HAP-1 (cell line): ENCODE measurements around the gene ATXN2L.
"Not testable (repeated sequence)": the region's sequence is repeated elsewhere in the genome, so short reads cannot be mapped to it uniquely, and the experiment has no call there.

ENCODE experiments used
- DNase-seq, 2 experiments: peaks; one replicate each; pipeline ENCODE4 v3.0.0-alpha.2; 2016 to 2020; ENCODE audit warnings: low spot score in 2 of 2
- H3K27me3 ChIP-seq: fragments of 250-450 bp; sonication (Bioruptor Pico); 2 replicates; pipeline ENCODE4 v1.5.1; 2020; ENCODE audit warnings: low read depth, mild to moderate bottlenecking, moderate library complexity
- H3K36me3 ChIP-seq: fragments of 250-450 bp; sonication (Bioruptor Pico); replicated peaks from 2 replicates; pipeline ENCODE4 v1.5.1; 2020; ENCODE audit warnings: mild to moderate bottlenecking
- H3K4me1 ChIP-seq: fragments of 250-450 bp; sonication (Bioruptor Pico); 2 replicates; pipeline ENCODE4 v1.5.1; 2020; ENCODE audit warnings: mild to moderate bottlenecking
- H3K4me3 ChIP-seq: fragments of 250-450 bp; sonication (Bioruptor Pico); 2 replicates; pipeline ENCODE4 v1.5.1; 2020; ENCODE audit warnings: mild to moderate bottlenecking, moderate library complexity
- H3K9me3 ChIP-seq: fragments of 250-450 bp; sonication (Bioruptor Pico); 2 replicates; pipeline ENCODE4 v1.5.1; 2020; ENCODE audit warnings: mild to moderate bottlenecking, moderate library complexity
- in situ Hi-C: fragments of 300-500 bp; cut with MboI; formaldehyde crosslinking; loops from 3 replicates; pipeline ENCODE4 v1.14.3; 2020; ENCODE audit warnings: low sequenced_read_pairs, inconsistent platforms, mixed read lengths

Gene ATXN2L, protein sequence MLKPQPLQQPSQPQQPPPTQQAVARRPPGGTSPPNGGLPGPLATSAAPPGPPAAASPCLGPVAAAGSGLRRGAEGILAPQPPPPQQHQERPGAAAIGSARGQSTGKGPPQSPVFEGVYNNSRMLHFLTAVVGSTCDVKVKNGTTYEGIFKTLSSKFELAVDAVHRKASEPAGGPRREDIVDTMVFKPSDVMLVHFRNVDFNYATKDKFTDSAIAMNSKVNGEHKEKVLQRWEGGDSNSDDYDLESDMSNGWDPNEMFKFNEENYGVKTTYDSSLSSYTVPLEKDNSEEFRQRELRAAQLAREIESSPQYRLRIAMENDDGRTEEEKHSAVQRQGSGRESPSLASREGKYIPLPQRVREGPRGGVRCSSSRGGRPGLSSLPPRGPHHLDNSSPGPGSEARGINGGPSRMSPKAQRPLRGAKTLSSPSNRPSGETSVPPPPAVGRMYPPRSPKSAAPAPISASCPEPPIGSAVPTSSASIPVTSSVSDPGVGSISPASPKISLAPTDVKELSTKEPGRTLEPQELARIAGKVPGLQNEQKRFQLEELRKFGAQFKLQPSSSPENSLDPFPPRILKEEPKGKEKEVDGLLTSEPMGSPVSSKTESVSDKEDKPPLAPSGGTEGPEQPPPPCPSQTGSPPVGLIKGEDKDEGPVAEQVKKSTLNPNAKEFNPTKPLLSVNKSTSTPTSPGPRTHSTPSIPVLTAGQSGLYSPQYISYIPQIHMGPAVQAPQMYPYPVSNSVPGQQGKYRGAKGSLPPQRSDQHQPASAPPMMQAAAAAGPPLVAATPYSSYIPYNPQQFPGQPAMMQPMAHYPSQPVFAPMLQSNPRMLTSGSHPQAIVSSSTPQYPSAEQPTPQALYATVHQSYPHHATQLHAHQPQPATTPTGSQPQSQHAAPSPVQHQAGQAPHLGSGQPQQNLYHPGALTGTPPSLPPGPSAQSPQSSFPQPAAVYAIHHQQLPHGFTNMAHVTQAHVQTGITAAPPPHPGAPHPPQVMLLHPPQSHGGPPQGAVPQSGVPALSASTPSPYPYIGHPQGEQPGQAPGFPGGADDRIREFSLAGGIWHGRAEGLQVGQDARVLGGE

DNA sequence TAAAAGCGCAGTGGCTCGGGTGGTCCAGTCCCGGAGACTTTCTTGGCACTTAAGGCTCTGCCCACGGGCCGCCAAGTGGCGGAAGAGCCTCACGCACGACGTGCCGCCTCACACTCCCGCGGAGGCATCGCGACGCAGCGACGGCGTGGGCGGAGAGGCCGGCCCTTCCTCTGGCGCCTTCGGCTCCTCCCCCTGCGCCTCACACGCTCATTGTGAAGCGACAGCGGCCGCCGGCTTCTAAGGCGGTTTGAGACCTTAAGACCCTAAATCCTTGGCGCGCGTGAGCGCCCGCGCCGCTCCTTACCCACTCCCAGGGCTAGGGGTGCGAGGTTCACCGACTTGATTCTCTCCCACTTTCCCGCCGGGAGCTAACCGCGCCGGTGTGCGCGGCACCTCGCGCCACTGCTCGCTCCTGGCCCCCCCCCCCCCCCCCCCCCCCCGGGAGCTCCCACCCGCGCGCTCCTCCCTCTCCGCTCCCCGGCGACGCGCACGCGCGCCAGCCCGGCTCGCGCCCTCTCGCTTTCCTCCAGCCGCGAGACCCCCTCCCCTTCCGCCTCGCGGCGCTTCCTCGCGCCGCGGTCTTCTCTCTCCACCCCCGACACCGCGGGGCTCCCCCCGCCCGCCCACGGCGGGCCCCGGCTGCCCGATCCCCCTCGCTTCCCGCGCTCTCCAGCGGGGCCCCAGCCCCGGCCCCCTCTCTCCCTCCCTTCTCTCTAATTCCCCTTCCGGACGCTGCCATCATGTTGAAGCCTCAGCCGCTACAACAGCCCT, at the start of gene ATXN2L:
Gene ATXN2L, plus strand, starts transcription at position 480 of the 771 bp plus-strand sequence. Its CDS starts 261 bp downstream, at position 741.
- peak within 1 kb of the TSS; percentile 91 for H3K4me3 ChIP-seq
- peak; percentile 88 to 95 for DNase-seq
- H3K4me1 ChIP-seq = peaks cover 11% of the 10 kb centered on the region
- peaks cover 49% of the 10 kb centered on the region for H3K36me3 ChIP-seq
- in situ Hi-C loops = loop anchor here (25.0 kb wide), 2 partner anchors 335 to 510 kb away; partner anchors contain the start of genes APOBR and CLN3
- H3K9me3 ChIP-seq = no peaks in the 10 kb centered on the region
- H3K27me3 ChIP-seq = no peaks in the 10 kb centered on the region

DNA sequence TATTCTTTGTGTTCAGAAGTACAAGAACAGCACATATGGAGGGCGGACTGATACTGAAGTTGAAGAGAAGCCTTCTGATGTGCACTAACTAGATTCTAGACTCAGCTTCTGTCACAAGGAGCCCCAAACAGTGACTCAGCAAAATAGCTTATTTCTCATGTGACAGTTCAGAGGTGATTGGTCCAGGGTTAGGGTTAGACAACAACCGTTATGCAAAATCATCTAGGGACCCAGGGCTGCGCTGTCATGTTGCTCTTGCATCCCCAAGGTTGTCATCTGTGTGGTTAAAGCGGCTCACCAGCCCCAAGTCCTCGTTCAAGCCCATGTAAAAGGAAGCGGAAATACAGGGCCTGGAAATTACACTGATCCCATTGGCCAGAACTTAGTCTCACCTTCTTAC, 41.1 kb upstream of the ATXN2L start:
- H3K36me3 ChIP-seq, H3K9me3 ChIP-seq, H3K4me1 ChIP-seq, in situ Hi-C loops, H3K4me3 ChIP-seq, H3K27me3 ChIP-seq, DNase-seq: not testable (repeated sequence)

DNA sequence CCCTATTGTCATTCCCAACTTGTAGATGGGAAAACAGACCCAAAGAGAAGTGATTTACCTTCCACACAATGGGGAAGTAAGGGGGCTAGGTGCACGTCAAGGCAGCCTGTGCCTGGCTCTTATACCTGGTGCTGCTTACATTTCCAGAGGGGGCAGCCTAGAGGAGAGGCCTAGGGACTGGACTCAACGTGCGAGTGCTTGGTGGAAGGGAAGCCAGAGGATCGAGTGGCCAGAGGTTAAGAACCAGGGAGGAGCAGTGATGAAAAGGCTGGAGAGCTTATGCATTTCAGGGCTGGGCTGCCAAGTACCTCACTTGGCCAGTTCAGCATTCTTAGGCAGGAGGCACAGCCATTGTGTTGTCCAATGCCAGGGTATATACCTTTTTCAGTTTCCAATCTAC, 40.4 kb upstream of the ATXN2L start:
- H3K9me3 ChIP-seq, H3K27me3 ChIP-seq, H3K4me1 ChIP-seq, in situ Hi-C loops, H3K36me3 ChIP-seq, H3K4me3 ChIP-seq, DNase-seq: not testable (repeated sequence)

DNA sequence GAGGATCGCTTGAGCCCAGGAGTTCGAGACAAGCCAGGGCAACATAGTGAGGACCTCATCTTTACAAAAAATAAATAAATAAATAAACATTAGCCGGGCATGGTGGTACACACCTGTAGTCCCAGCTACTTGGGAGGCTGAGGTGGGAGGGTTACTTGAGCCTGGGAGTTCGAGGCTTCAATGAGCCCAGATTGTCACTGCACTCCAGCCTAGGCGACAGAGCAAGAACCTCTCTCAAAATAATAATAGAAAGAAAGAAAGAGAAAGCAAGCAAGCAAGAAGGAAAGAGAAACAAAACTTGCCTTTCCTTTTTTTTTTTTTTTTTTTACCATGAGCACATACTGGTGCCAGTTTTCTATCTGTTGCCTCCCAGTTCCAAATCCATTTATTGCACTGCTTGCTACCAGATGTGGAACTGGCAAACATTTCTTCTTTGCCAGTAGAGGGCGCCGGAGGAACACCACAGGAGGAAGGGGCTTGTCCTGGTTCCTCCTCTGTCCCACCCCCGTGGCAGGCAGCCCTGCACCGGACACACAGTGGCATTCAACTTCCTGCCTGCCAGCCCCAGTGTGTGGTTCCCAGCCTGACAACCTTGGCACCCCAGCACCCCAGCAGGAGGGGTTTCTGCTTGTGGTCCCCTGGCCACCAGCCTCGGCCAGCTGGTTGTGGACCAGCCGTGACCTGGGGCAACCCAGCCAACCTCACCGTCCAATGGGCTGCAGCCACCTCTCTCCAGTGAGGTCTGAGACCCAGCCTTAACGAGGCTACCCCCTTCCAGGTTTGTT, 20.4 kb upstream of the ATXN2L start:
- H3K4me3 ChIP-seq, H3K4me1 ChIP-seq, H3K9me3 ChIP-seq, H3K36me3 ChIP-seq, H3K27me3 ChIP-seq: not testable (repeated sequence)
- peak in 1 of 2 experiments; percentile 4 for DNase-seq
- in situ Hi-C loops = loop anchor here (25.0 kb wide), 2 partner anchors 315 to 490 kb away; partner anchors contain the start of genes APOBR and CLN3

DNA sequence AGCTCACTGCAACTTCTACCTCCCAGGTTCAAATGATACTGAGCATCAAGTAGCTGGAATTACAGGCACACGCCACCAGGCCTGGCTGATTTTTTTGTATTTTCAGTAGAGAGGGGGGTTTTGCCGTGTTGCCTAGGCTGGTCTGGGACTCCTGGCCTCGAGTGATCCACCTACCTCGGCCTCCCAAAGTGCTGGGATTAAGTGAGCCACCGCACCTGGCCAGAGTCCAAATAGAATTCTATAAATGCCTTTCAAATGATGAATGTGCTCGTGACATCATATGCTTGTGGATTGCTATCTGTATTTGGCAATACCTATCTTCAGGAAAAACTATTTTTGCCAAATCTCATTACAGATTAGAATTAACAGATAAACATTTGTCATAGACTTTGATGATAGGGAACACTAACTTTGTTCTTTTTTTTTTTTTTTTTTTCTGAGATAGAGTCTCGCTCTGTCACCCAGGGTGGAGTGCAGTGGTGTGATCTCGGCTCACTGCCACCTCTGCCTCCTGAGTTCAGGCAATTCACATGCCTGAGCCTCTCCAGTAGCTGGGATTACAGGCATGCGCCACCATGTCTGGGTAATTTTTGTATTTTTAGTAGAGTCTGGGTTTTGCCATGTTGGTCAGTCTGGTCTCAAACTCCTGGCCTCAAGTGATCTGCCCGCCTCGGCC, 15.2 kb upstream of the ATXN2L start:
- H3K9me3 ChIP-seq, H3K4me3 ChIP-seq, H3K36me3 ChIP-seq, H3K27me3 ChIP-seq, DNase-seq, H3K4me1 ChIP-seq: not testable (repeated sequence)
- in situ Hi-C loops = loop anchor here (25.0 kb wide), 2 partner anchors 320 to 495 kb away; partner anchors contain the start of genes APOBR and CLN3

DNA sequence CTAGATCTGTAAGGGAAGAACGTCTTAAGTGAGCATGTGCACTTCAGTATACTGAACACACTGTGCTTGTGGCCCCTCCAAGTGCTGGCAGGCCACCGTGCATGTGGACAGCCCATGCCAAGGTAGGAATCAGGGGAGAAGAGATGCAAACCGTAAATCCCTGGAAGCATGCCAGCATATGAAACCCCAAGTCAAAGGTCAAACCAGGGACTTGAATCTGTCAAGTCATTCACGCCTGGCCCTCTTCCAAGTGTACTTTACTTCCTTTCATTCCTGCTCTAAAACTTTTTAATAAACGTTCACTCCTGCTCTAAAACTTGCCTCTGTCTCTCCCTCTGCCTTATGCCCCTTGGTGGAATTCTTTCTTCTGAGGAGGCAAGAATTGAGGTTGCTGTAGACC, 2.8 kb upstream of the ATXN2L start:
- H3K9me3 ChIP-seq = no peaks in the 10 kb centered on the region
- H3K4me3 ChIP-seq = no peak overlapping the region
- peaks cover 23% of the 10 kb centered on the region for H3K36me3 ChIP-seq
- no peaks in the 10 kb centered on the region for H3K27me3 ChIP-seq
- no peak for DNase-seq
- in situ Hi-C loops = loop anchor here (25.0 kb wide), 2 partner anchors 333 to 508 kb away; partner anchors contain the start of genes APOBR and CLN3
- H3K4me1 ChIP-seq = peaks cover 11% of the 10 kb centered on the region

DNA sequence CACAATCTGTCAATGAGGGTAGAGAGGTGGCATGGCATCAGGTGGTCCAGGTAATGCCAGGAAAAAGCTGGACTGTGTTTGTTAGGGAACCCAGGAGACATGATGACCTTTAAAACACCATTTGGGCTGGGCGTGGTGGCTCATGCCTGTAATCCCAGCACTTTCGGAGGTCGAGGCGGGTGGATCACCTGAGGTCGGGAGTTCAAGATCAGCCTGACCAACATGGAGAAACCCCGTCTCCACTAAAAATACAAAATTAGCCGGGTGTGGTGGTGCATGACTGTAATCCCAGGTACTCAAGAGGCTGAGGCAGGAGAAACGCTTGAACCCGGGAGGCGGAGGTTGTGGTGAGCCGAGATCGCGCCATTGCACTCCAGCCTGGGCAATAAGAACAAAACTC, 2.3 kb upstream of the ATXN2L start:
- Histone ChIP-seq H3K4me1 (peaks cover 11% of the 10 kb centered on the region), H3K36me3 (peaks cover 27% of the 10 kb centered on the region)
- not testable (repeated sequence) for DNase-seq, H3K4me3 ChIP-seq, H3K9me3 ChIP-seq, H3K27me3 ChIP-seq
- in situ Hi-C loops = loop anchor here (25.0 kb wide), 2 partner anchors 333 to 508 kb away; partner anchors contain the start of genes APOBR and CLN3

DNA sequence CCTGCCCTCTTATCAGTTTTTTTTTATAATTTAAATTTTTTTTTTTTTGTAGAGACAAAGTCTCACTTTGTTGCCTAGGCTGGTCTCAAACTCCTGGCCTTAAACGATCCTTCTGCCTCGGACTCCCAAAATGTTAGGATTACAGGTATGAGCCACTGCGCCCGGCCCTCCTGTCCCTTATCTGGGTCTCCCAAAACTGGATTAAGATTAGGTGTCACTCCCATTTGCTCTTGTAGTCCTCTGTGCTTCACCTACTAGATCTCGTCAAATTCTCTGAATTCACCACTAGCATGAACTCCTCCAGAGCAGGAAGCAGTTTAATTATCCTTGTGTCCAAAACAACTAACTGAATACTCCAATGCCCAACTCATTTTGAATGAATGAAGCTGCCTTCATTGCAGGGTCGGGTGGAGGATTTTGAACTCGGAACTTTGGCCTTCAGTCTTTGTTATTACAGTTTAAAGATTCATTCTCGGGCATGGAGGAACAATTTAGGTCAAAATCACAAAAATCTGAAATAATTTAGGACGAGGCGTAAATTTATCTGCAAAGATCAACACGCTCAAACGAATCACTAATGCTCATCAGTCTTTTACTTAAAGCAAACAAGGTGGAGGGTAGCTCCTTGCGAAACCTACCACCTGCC, 802 bp upstream of the ATXN2L start:
- Histone ChIP-seq H3K36me3 (peaks cover 42% of the 10 kb centered on the region), H3K9me3 (no peaks in the 10 kb centered on the region), H3K4me3 (peak overlapping the region; percentile 91), H3K4me1 (peaks cover 11% of the 10 kb centered on the region), H3K27me3 (no peaks in the 10 kb centered on the region)
- in situ Hi-C loops = loop anchor here (25.0 kb wide), 2 partner anchors 335 to 510 kb away; partner anchors contain the start of genes APOBR and CLN3
- no peak for DNase-seq

DNA sequence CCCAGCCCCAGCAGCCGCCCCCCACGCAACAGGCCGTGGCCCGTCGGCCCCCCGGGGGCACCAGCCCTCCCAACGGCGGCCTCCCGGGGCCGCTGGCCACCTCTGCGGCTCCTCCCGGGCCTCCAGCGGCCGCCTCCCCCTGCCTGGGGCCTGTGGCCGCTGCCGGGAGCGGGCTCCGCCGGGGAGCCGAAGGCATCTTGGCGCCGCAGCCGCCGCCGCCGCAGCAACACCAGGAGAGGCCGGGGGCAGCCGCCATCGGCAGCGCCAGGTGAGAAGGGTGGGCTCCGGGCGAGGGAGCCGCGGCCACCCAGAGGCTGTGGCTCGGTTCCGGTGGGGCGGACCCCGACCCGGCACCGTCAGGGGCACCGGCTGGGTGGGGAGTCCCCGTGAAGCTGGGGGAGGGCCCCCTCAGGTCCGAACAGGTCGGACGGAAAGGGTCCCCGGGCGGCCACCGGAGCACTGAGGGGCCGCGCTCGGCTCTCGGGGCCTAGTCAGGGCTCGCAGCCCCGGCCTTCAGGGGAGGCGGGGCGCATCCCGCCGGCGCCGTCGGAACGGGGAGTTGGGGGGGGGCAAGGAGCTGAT, 583 bp downstream of the ATXN2L start:
- in situ Hi-C loops = loop anchor here (25.0 kb wide), 2 partner anchors 336 to 511 kb away; partner anchors contain the start of genes APOBR and CLN3
- DNase-seq = no peak

DNA sequence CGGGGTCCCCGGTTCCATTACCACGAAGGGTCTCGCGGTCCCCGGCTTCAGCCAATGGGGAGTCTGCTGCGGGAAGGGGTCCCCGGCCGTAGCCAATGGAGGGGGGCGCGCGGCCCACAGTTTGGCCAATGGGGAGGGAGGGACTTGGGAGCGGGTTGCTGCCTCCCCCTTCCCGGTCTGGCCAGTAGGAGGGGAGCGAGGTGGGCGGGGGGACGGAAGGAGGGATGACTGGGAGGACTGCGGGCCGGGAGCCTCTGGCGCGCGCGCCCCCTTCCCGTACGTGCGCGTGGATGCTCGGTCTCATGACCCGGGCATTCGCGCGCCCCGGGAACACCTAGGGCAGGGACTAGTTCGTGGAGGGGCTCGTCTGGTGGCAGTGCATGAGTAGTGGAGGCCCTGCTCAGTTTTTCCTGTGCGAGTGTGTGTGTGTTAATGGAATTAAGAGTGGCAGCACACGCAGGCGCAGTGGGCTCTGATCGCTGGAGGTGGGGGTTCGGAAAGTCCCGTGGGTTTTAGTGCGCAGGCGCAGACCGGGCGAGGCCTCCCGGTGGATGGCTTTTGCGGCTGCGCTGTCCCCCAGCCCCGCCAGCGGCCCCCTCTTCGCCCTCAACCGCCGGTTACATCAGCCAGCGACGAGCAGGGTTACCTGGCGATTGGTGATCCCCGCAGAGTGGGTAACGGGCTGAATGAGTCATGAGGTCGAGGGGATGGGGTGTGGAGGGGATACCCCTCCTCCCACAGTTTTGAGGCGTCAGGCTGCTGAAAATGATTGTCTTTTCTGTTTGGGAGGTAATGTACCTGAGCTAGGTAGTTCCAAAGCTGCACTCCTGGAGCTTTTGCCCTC, 1.3 kb downstream of the ATXN2L start:
- Histone ChIP-seq H3K27me3 (no peaks in the 10 kb centered on the region), H3K4me1 (peaks cover 11% of the 10 kb centered on the region), H3K36me3 (peaks cover 61% of the 10 kb centered on the region), H3K9me3 (no peaks in the 10 kb centered on the region), H3K4me3 (peak overlapping the region; percentile 91)
- in situ Hi-C loops = loop anchor here (25.0 kb wide), 2 partner anchors 337 to 512 kb away; partner anchors contain the start of genes APOBR and CLN3
- DNase-seq = peak; percentile 98 to 99

More for the DNA sequence above, 583 bp downstream of the ATXN2L start:
- Histone ChIP-seq H3K4me3 (peak overlapping the region; percentile 91), H3K4me1 (peaks cover 11% of the 10 kb centered on the region), H3K27me3 (no peaks in the 10 kb centered on the region), H3K9me3 (no peaks in the 10 kb centered on the region), H3K36me3 (peaks cover 54% of the 10 kb centered on the region)

DNA sequence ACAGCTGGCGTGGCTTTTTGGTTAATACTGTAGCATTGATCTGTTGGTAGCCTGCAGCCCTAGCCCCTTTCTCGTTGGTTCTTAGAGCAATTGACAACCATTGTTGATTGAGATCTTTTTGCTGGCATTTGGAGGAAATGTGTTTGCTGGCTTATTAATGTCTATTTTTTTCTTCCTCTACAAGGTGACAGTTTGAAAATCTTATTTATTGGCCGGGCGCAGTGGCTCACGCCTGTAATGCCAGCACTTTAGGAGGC, 1.8 kb downstream of the ATXN2L start:
- Histone ChIP-seq H3K9me3 (no peaks in the 10 kb centered on the region), H3K27me3 (no peaks in the 10 kb centered on the region), H3K36me3 (peaks cover 67% of the 10 kb centered on the region), H3K4me1 (peaks cover 11% of the 10 kb centered on the region), H3K4me3 (peak overlapping the region; percentile 91)
- no peak for DNase-seq
- in situ Hi-C loops = loop anchor here (25.0 kb wide), 2 partner anchors 337 to 512 kb away; partner anchors contain the start of genes APOBR and CLN3
